Upper lobe of left lung (tissue), 4 donors: ENCODE measurements around the gene CPLX1.

Experiments
- POLR2A ChIP-seq, 4 donors: fragments of 450-650 bp; IDR thresholded peaks; one replicate each; pipeline ENCODE4 v1.5.1; 2016 to 2017; ENCODE audit warnings: antibody characterized with exemption in 4 of 4, mild to moderate bottlenecking in 2 of 4
- POLR2AphosphoS5 ChIP-seq, 2 donors: sonication (generic); formaldehyde crosslinking; IDR thresholded peaks; one replicate each; pipeline ENCODE4 v1.5.1; 2017; ENCODE audit warnings: antibody characterized with exemption in 2 of 2

DNA sequence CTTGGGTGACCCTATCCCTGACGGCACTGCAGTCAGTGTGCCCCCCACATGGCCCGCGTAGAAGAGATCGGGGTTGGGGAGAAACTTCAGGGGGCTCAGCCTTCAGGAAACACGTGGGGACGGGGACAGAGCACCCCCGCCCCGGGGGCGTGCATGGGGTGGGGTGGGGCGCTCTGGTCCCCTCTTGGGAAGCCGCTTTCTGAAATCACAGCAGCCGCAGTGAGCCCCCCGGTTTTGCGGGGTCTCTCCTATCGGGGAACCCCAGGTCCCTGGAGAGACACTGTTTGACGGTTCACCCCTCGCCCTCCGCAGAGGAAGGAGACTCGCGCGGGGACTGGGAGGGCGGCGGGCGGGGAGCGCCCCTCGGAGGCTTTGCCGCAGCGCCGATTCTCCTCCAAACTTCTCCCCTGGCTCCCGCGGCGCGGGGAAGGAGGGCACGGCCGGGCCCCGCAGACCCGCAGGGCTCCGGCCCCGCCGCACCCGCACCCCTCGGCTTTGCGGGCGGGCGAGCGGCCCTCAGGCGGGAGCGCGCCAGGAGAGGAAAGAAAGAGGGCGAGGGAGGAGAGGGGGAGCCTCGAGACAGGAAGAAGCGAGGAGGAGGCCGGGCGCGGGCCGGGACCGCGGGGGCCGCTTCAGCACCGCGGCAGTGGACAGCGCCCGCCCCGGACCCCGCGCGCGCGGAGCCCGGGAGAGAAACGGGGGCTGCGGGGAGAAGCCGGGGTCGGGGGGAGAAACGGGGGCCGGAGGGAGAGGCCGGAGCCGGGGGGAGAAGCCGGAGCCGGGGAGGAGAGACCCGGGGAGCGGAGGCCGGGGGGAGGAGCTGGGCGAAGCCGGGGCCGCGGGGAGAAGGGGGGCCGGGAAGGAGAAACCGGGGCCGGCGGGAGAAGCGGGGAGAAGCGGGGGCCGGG lies 612 bp downstream of the CPLX1 start:
- TF ChIP-seq POLR2AphosphoS5 (IDR thresholded peaks at IDR 0.05) (no peak), POLR2A (IDR thresholded peaks at IDR 0.05) (no peak)
